ENCODE results near the gene SART1. TPM values are rescaled to one million over a fixed set of nuclear protein-coding genes. Genes with fewer than 3 reads are reported as not detected.

Gene SART1
- polyA plus RNA-seq, 1 donor: 38.1 TPM

GRCh38 chr11:65992056-65992455 lies 30.5 kb downstream of the SART1 start:
- no peaks in the 10 kb centered on the region for H3K27me3 ChIP-seq (ENCODE audit: control insufficient read depth, insufficient read depth, low read length)
- H3K36me3 ChIP-seq (ENCODE audit: control insufficient read depth, insufficient read depth, low read length): peaks cover 3% of the 10 kb centered on the region
- no peaks in the 10 kb centered on the region for H3K9me3 ChIP-seq (ENCODE audit: control insufficient read depth, low read depth, low read length)
- WGBS (ENCODE audit: insufficient coverage, low lambda C conversion rate): 100% methylated on average over 1 of the region's 5 CpGs
- no peaks in the 10 kb centered on the region for H3K4me1 ChIP-seq (ENCODE audit: control insufficient read depth, insufficient read depth, low read length)
- no peak for DNase-seq
- H3K27ac ChIP-seq (ENCODE audit: low read length): no peak overlapping the region
- no peak overlapping the region for H3K4me3 ChIP-seq (ENCODE audit: low read length)

GRCh38 chr11:65997286-65997685 lies 35.8 kb downstream of the SART1 start:
- Histone ChIP-seq H3K9me3 (ENCODE audit: control insufficient read depth, low read depth, low read length) (no peaks in the 10 kb centered on the region), H3K4me1 (ENCODE audit: control insufficient read depth, insufficient read depth, low read length) (no peaks in the 10 kb centered on the region), H3K27me3 (ENCODE audit: control insufficient read depth, insufficient read depth, low read length) (no peaks in the 10 kb centered on the region), H3K27ac (ENCODE audit: low read length) (no peak overlapping the region), H3K4me3 (ENCODE audit: low read length) (no peak overlapping the region), H3K36me3 (ENCODE audit: control insufficient read depth, insufficient read depth, low read length) (peaks cover 36% of the 10 kb centered on the region)
- DNase-seq: no peak
- no CpG with 5 or more reads among the region's 2 CpGs for WGBS (ENCODE audit: insufficient coverage, low lambda C conversion rate)

GRCh38 chr11:66001942-66002647 lies 40.6 kb downstream of the SART1 start, which contains the start of the genes BANF1 and EIF1AD:
Gene BANF1 (plus strand): TSS chr11:66002503. CDS start chr11:66003251, 748 bp downstream.
Gene EIF1AD (minus strand): TSS chr11:66002157. CDS start chr11:66000389, 1,768 bp downstream.
- Histone ChIP-seq H3K4me1 (ENCODE audit: control insufficient read depth, insufficient read depth, low read length) (peaks cover 9% of the 10 kb centered on the region), H3K27me3 (ENCODE audit: control insufficient read depth, insufficient read depth, low read length) (no peaks in the 10 kb centered on the region), H3K9me3 (ENCODE audit: control insufficient read depth, low read depth, low read length) (no peaks in the 10 kb centered on the region), H3K36me3 (ENCODE audit: control insufficient read depth, insufficient read depth, low read length) (peaks cover 45% of the 10 kb centered on the region), H3K4me3 (ENCODE audit: low read length) (peak within 1 kb of the TSS; percentile 84), H3K27ac (ENCODE audit: low read length) (peak within 1 kb of the TSS; percentile 95)
- WGBS (ENCODE audit: insufficient coverage, low lambda C conversion rate): no CpG with 5 or more reads among the region's 55 CpGs
- DNase-seq: peak; percentile 94 to 99

GRCh38 chr11:66002648-66003225 lies 41.2 kb downstream of the SART1 start:
- Histone ChIP-seq H3K9me3 (ENCODE audit: control insufficient read depth, low read depth, low read length) (no peaks in the 10 kb centered on the region), H3K4me3 (ENCODE audit: low read length) (peak overlapping the region; percentile 84), H3K4me1 (ENCODE audit: control insufficient read depth, insufficient read depth, low read length) (peaks cover 9% of the 10 kb centered on the region), H3K36me3 (ENCODE audit: control insufficient read depth, insufficient read depth, low read length) (peaks cover 39% of the 10 kb centered on the region), H3K27ac (ENCODE audit: low read length) (peak overlapping the region; percentile 95), H3K27me3 (ENCODE audit: control insufficient read depth, insufficient read depth, low read length) (no peaks in the 10 kb centered on the region)
- DNase-seq: peak in 1 of 2 donors; percentile 23
- no CpG with 5 or more reads among the region's 40 CpGs for WGBS (ENCODE audit: insufficient coverage, low lambda C conversion rate)

- no peak for DNase-seq
- Histone ChIP-seq H3K4me3 (ENCODE audit: low read length) (peak overlapping the region; percentile 84), H3K36me3 (ENCODE audit: control insufficient read depth, insufficient read depth, low read length) (peaks cover 34% of the 10 kb centered on the region), H3K4me1 (ENCODE audit: control insufficient read depth, insufficient read depth, low read length) (peaks cover 9% of the 10 kb centered on the region), H3K9me3 (ENCODE audit: control insufficient read depth, low read depth, low read length) (no peaks in the 10 kb centered on the region), H3K27ac (ENCODE audit: low read length) (no peak overlapping the region), H3K27me3 (ENCODE audit: control insufficient read depth, insufficient read depth, low read length) (peaks cover 4% of the 10 kb centered on the region)
- no CpG with 5 or more reads among the region's 6 CpGs for WGBS (ENCODE audit: insufficient coverage, low lambda C conversion rate)
Measured at GRCh38 chr11:66003291-66003690, 41.8 kb downstream of the SART1 start.

GRCh38 chr11:66004186-66004585 lies 42.7 kb downstream of the SART1 start:
- DNase-seq: peak in 1 of 2 donors; percentile 25
- H3K27ac ChIP-seq (ENCODE audit: low read length): no peak overlapping the region
- peaks cover 25% of the 10 kb centered on the region for H3K36me3 ChIP-seq (ENCODE audit: control insufficient read depth, insufficient read depth, low read length)
- no peak overlapping the region for H3K4me3 ChIP-seq (ENCODE audit: low read length)
- 60% methylated on average over 1 of the region's 4 CpGs for WGBS (ENCODE audit: insufficient coverage, low lambda C conversion rate)
- H3K9me3 ChIP-seq (ENCODE audit: control insufficient read depth, low read depth, low read length): no peaks in the 10 kb centered on the region
- H3K4me1 ChIP-seq (ENCODE audit: control insufficient read depth, insufficient read depth, low read length): peaks cover 9% of the 10 kb centered on the region
- peaks cover 9% of the 10 kb centered on the region for H3K27me3 ChIP-seq (ENCODE audit: control insufficient read depth, insufficient read depth, low read length)

DNA sequence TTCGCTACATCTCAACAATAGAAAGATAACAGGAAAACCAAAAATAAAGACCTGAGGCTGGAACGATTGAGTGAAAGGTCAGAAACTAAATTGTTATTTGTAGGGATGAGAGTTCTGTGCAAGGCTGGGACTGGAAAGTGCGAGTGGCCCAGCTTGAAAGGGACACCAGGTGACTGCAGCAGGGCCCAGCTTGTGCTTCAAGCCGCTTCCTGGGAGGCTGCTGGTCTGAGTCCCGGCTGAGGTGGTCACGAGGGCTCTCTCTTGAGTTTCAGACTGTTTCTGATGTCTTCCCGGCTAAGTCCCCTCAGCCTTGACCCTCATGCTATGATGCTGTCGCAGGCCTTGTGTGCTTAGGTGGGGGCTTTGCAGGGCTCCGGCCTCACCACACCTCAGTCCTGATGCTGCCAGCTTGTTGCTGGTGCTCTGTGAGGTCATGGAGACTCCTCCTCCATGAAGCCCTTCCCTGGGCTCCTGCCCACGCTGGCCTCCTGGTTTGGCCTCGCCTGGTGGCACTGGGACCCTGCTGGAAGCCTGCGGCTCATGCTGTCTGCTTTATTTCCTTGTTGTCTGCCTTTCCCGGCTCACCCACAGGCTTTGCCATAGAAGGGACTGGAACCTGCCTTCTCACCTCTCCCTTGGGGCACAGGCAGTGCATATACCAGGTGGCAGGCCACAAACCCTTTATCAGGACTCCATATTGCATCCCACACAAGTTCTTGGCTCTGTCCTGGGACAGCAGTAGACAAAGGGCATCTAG lies 44.8 kb downstream of the SART1 start:
- no peak for DNase-seq
- WGBS (ENCODE audit: insufficient coverage, low lambda C conversion rate): no CpG with 5 or more reads among the region's 13 CpGs
- Histone ChIP-seq H3K4me1 (ENCODE audit: control insufficient read depth, insufficient read depth, low read length) (peaks cover 9% of the 10 kb centered on the region), H3K4me3 (ENCODE audit: low read length) (no peak overlapping the region), H3K36me3 (ENCODE audit: control insufficient read depth, insufficient read depth, low read length) (peaks cover 13% of the 10 kb centered on the region), H3K27me3 (ENCODE audit: control insufficient read depth, insufficient read depth, low read length) (peaks cover 28% of the 10 kb centered on the region), H3K9me3 (ENCODE audit: control insufficient read depth, low read depth, low read length) (no peaks in the 10 kb centered on the region), H3K27ac (ENCODE audit: low read length) (no peak overlapping the region)

DNA sequence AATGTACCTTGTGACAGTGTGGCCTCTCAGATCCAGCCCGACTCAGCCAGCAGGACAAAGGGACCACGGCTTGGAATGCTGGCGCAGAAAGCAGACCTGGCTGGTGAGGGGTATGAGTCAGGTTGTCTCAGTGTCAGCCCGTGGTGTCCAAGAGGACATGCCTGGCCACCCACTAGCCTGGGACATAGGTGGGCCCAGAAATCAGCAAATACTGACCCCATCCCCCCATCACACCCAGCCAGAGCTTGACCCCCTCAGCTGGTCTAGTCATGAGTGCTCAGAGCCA lies 45.3 kb downstream of the SART1 start:
- peaks cover 13% of the 10 kb centered on the region for H3K36me3 ChIP-seq (ENCODE audit: control insufficient read depth, insufficient read depth, low read length)
- peaks cover 9% of the 10 kb centered on the region for H3K4me1 ChIP-seq (ENCODE audit: control insufficient read depth, insufficient read depth, low read length)
- no peak for DNase-seq
- peaks cover 33% of the 10 kb centered on the region for H3K27me3 ChIP-seq (ENCODE audit: control insufficient read depth, insufficient read depth, low read length)
- WGBS (ENCODE audit: insufficient coverage, low lambda C conversion rate): no CpG with 5 or more reads among the region's 4 CpGs
- H3K9me3 ChIP-seq (ENCODE audit: control insufficient read depth, low read depth, low read length): no peaks in the 10 kb centered on the region
- no peak overlapping the region for H3K4me3 ChIP-seq (ENCODE audit: low read length)
- H3K27ac ChIP-seq (ENCODE audit: low read length): no peak overlapping the region

GRCh38 chr11:66007201-66007634 lies 45.7 kb downstream of the SART1 start:
- Histone ChIP-seq H3K4me1 (ENCODE audit: control insufficient read depth, insufficient read depth, low read length) (peaks cover 9% of the 10 kb centered on the region), H3K9me3 (ENCODE audit: control insufficient read depth, low read depth, low read length) (no peaks in the 10 kb centered on the region), H3K36me3 (ENCODE audit: control insufficient read depth, insufficient read depth, low read length) (peaks cover 13% of the 10 kb centered on the region), H3K27ac (ENCODE audit: low read length) (no peak overlapping the region), H3K4me3 (ENCODE audit: low read length) (no peak overlapping the region), H3K27me3 (ENCODE audit: control insufficient read depth, insufficient read depth, low read length) (peaks cover 37% of the 10 kb centered on the region)
- DNase-seq: no peak
- no CpG with 5 or more reads among the region's 5 CpGs for WGBS (ENCODE audit: insufficient coverage, low lambda C conversion rate)

DNA sequence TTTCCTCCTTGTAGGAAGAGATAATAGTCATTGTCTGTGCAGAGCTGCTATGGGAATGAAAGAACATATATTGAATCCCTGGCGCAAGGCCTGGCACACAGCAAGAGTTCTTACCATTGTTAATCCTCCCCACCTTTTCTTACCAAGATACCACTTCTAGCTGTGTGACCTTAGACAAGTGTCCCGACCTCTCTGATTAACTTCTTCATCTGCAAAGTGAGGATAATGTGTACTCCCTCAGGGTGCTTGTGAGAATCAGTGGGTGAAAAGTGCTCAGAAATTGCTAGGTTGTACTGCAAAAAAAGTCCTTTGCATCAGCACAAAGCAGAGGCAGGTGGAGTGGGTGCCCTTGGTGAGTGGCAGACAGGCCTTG lies 46.5 kb downstream of the SART1 start:
- WGBS (ENCODE audit: insufficient coverage, low lambda C conversion rate): 100% methylated on average over 1 of the region's 2 CpGs
- Histone ChIP-seq H3K4me3 (ENCODE audit: low read length) (no peak overlapping the region), H3K36me3 (ENCODE audit: control insufficient read depth, insufficient read depth, low read length) (peaks cover 13% of the 10 kb centered on the region), H3K27me3 (ENCODE audit: control insufficient read depth, insufficient read depth, low read length) (peaks cover 44% of the 10 kb centered on the region), H3K4me1 (ENCODE audit: control insufficient read depth, insufficient read depth, low read length) (peaks cover 6% of the 10 kb centered on the region), H3K9me3 (ENCODE audit: control insufficient read depth, low read depth, low read length) (no peaks in the 10 kb centered on the region), H3K27ac (ENCODE audit: low read length) (no peak overlapping the region)
- no peak for DNase-seq
